T47D (cell line): Measurements from ENCODE around the gene SLC12A4.
"Not testable (repeated sequence)": the region's sequence is repeated elsewhere in the genome, so short reads cannot be mapped to it uniquely, and the experiment has no call there.

Source experiments
- DNase-seq, 2 experiments: peaks; one replicate each; pipeline versions ENCODE4 v3.0.0 to v3.0.0-alpha.2; 2011 to 2012; ENCODE audit warnings: low read depth in 1 of 2, low spot score in 1 of 2
- JUND ChIP-seq: IDR thresholded peaks from 2 replicates; pipeline ENCODE4 v1.6.1; 2012; ENCODE audit warnings: low read depth
- in situ Hi-C: cut with HindIII; loops from 2 replicates; pipeline ENCODE4 v1.10.0; 2016; ENCODE audit warnings: low sequenced_read_pairs, low pct_unique_long_range_greater_than_20kb

Gene SLC12A4

GRCh38 chr16:67917140-67917851 is 51.1 kb downstream of the SLC12A4 start:
- DNase-seq = no peak
- TF ChIP-seq JUND = no peak
- in situ Hi-C loops = no loop called here

GRCh38 chr16:67915831-67916723 is 52.4 kb downstream of the SLC12A4 start:
- DNase-seq = no peak
- TF ChIP-seq JUND = no peak
- in situ Hi-C loops = no loop called here

GRCh38 chr16:67915496-67915769 is 53.0 kb downstream of the SLC12A4 start:
- DNase-seq, in situ Hi-C loops: not testable (repeated sequence)

- in situ Hi-C loops = no loop called here
- no peak for TF ChIP-seq JUND
- DNase-seq = no peak
Observed at GRCh38 chr16:67914758-67915495, 53.5 kb downstream of the SLC12A4 start.

GRCh38 chr16:67910158-67910557 is 58.3 kb downstream of the SLC12A4 start:
- DNase-seq = no peak
- in situ Hi-C loops = no loop called here
- TF ChIP-seq JUND = no peak

- in situ Hi-C loops = no loop called here
Observed at GRCh38 chr16:67909056-67909742, 59.2 kb downstream of the SLC12A4 start.

GRCh38 chr16:67907397-67908180 is 60.8 kb downstream of the SLC12A4 start:
- in situ Hi-C loops = no loop called here
- no peak for DNase-seq
- TF ChIP-seq JUND = no peak

More at GRCh38 chr16:67909056-67909742, 59.2 kb downstream of the SLC12A4 start:
- TF ChIP-seq JUND = no peak
- DNase-seq = no peak

GRCh38 chr16:67902831-67903230 is 65.6 kb downstream of the SLC12A4 start:
- no peak for DNase-seq
- no peak for TF ChIP-seq JUND
- in situ Hi-C loops = no loop called here

- no peak for TF ChIP-seq JUND
- in situ Hi-C loops = no loop called here
- DNase-seq = no peak
Observed at GRCh38 chr16:67901734-67902133, 66.7 kb downstream of the SLC12A4 start.

GRCh38 chr16:67897231-67897630 is 71.2 kb downstream of the SLC12A4 start:
- no peak for TF ChIP-seq JUND
- in situ Hi-C loops = no loop called here
- DNase-seq = no peak

GRCh38 chr16:67893743-67894399 is 74.6 kb downstream of the SLC12A4 start:
- no peak for DNase-seq
- in situ Hi-C loops = no loop called here
- no peak for TF ChIP-seq JUND
